SKM-1 treated with dmso at 0.1 percent for 144 hours (cell line): ENCODE measurements around the gene AHNAK2.

Experiments used
- DNase-seq: peaks from one replicate; lab custom pipeline; 2025; ENCODE audit not compliant: unreplicated experiment; lab: John Stamatoyannopoulos, UW

The AHNAK2 gene

DNA sequence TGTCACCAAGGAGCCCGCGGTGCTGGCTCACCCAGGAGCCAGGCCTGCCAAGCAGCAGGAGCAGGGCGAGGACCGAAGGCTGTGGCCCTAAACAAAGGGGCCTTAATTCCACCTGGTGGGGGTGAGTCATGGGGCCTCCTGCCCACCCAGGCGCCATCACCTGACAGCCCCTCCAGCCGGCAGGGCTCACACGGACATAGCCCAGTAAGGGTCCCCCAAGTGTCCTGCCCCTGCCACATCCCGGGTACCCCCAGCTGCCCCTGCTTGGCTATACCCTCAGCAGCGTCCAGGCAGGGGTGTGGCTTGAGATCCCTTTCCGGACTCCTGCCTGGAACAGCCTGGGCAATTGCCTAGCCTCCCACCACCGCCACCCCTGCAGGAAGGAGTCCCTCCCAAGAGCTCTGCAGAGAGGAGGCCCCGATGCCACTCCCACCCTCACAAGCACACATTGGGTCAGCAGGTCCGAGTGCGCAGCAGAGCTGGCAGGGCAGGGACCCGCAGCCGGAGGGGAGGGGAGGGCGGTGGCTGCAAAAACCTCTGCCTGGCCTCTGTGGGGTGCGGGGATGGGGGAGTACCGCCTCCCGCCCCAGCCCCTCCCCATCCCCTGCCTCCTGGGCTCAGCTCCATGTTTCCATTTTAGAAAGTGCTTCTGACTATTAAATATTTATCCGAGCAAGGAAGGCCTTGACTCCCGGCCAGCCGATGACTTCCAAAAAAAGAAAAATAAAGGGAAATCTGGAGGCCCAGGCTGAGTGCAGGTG is 4.6 kb downstream of the AHNAK2 start:
- DNase-seq, result no peak

DNA sequence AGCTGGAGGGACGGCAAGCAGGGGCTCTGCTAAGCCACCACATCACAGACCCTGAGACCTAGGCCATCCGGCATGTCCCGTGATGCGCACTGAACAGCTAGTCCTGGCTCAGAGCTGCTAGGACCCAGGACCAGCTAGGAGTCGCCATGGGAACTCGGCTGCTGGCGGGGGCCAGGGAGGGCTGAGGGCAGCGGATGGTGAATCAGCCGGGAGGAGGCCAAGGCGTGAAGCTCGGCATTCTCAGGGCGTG is 5.1 kb downstream of the AHNAK2 start:
- DNase-seq, result no peak

DNA sequence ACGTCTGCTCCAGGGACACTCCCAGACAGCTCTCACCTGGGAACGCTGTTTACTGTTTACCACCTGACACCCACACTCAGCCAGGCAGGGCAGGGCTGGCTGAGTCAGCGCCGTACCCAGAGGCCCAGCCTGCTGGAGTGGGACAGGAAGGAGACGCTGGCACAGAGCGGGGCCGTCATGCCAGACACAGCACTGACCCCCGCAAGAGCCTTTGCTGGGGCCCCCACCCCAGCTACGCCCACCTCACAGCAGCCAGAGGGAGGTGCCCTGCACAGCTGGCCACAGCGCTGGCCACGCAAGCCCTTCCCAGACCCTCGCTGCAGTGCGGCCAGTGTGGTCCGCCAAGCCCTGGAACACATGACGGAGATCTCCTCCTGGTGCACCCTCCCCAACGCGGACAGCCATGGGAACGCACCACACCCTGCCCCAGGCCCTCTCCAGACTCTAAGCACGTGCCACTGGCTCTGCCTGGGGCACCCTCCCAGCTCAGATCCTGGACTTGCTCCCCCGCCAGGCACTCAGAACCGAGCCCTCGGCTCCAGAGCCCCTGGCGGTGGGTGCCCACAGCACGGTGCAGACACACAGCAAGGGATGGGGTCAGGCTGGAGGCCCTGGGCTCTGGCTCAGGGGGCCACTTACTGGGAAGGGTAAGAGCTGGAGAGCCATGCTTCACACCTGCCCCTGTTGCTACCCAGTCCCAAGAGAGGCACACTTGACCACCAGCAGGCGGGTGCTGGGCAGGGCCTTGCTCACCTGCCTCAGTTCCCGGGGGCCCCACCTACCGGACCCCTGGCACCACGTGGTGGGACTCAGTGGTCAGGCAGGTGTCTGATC is 5.7 kb downstream of the AHNAK2 start:
- DNase-seq, result no peak

DNA sequence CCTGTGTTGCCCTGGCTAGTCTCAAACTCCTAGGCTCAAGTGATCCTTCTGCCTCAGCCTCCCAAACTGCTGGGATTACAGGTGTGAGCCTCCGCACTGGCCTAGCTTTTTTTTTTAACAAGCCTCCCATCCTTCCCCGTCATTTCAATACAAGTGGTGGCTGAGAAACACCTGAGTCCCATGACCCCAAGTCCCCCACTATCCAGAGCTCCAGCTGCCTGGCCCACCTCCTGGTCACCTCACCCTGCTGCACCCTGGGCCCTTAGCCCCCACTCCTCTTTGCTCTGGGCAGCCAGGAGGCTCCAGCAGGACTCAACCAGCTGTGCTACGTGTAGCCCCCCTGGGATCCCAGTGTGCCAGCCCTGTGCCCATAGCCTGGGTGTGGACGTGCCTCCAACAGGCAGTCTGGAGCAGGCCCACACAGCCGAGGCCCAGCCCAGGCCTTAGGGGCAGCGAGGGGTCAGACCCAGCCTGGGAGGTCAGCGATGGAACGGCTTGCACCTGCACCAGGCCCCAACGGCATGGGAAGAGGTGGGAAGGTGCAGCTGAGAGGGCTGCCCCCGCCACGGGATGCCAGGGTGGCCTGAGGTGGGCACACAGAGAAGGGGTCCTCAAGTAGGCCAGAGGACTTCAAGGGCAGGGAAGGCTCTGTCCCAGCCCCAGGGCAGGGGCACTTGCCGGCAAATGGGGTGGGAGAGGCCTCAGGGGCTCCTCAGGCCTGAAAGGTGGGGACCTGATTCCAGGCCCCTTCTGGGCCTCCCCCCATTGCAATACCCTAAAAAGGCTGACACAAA is 6.5 kb downstream of the AHNAK2 start:
- no peak for DNase-seq

DNA sequence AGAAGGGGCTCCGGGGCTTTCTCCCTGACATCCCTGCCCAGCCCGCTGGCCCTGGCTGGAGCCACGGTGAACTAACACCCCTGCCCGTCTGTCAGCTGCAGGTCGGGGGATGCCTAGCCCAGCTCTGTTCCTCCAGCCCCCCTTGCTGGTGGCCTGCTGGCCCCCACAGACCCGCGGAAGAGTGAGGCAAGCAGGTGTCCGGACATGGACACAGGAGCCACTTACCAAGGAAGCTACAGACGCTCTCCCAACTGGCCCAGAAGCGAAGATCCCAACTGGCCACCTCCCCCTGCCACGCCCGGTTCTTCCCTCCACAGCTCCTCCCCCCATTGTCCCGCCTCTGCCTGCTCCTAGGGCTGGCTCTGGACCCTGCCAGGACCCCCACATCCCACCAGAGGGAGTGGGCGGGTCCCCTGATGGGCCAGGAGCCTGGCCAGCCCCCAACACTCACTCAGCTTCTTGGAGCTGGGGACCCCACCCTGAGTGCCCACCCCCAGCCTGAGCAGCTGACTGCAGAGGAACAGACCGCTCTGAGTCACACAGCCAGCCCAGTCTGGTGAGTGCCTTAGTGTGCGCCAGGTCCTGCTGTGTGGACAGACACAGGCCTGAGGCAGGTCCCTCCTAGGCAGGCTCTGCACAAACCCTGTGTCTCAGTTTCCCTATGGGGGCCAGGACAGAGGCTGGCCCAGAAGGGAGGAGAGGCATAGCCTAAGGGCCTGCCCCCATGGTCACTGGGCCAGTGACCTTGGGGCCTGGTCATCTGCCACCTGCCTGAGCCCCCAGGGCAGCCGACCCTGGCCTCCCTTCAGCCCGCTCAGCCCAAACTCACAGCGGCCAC is 7.7 kb downstream of the AHNAK2 start:
- DNase-seq, result no peak

- no peak for DNase-seq
Measured at GRCh38 chr14:104969741-104970230, 8.4 kb downstream of the AHNAK2 start.

- no peak for DNase-seq
Measured at GRCh38 chr14:104968541-104969401, 9.4 kb downstream of the AHNAK2 start.

- no peak for DNase-seq
Measured at GRCh38 chr14:104968153-104968527, 10.0 kb downstream of the AHNAK2 start.

GRCh38 chr14:104967386-104968152 is 10.6 kb downstream of the AHNAK2 start:
- no peak for DNase-seq

- DNase-seq, result no peak
Measured at GRCh38 chr14:104966981-104967385, 11.2 kb downstream of the AHNAK2 start.

- no peak for DNase-seq
Measured at GRCh38 chr14:104966261-104966865, 11.8 kb downstream of the AHNAK2 start.

DNA sequence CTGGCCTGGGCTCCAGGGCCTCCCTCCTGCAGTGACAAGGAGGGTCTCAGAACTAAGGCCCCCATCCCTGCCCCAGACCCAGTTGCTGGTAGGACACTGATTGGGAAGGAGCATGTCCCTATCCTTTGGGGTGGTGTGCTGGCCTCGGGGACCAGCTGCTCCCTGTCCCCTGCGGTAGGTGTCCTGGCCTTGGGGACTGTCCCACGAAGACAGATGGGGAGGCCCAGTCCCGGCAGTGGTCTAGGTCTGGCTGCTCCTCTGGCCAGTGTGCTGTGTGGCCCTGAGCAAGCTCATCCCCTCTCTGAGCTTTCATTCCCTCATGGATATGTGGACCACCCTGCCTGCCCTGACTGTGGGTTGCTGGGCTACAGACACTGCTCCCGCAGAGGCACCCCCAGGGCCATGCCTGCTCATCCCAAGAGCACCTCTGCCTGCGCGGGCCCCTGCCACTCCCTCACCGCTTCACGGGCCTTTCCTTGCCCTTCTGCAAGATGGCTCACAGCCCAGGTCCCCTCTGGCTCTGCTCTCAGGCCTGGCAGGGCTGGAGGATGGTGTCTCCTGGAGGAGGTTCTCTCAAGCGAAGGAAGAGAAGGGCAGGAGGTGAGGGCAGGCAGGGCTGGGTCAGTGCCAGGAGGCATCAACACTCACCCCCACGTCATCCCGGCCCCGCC is 12.5 kb downstream of the AHNAK2 start:
- no peak for DNase-seq

- no peak for DNase-seq
Measured at GRCh38 chr14:104964546-104964945, 13.6 kb downstream of the AHNAK2 start.

DNA sequence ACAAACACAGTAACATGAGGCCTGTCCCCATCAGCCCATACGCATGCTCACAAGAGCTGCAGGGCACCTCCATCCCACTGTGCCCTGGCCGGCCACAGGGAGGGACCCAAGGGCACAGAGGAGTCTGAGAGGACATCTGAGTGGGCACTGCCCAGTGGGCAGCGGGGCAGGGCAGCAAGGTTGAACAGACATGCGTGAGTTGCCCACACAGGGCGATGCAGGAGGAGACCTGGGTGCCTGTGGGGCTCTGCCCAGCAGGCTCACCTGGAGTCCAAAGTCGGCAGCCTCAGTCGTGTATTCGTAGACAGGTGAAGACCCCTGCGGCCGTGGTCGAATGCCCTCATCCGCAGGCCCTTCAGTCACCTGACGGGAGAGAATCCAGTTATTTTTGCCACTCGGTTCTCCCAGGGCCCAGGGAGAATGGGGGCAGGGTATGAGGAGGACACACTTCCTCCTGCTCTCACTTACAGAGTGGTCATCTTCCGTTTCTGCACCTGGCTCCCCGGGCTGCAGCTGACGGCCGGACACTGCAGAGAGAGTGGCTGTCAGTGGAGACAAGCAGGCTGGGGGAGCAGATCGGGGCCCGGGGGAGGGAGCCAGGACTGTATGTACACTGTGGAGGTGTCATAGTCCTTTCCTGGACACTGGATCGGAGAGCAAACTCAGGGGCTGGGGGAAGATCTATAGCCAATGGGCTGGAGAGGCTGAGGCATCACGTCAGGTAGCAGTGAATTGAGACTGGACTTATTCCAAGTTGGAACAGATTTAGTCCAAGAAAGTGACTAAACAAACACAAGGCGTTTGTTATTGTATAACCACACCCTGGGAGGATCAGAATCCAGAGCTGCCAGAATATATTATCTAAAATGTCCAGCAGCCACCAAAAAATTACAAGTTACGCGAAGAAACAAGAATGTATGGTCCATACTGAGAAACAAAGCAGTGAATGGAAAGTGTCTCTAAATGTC is 20.7 kb downstream of the AHNAK2 start:
- DNase-seq, result no peak

DNA sequence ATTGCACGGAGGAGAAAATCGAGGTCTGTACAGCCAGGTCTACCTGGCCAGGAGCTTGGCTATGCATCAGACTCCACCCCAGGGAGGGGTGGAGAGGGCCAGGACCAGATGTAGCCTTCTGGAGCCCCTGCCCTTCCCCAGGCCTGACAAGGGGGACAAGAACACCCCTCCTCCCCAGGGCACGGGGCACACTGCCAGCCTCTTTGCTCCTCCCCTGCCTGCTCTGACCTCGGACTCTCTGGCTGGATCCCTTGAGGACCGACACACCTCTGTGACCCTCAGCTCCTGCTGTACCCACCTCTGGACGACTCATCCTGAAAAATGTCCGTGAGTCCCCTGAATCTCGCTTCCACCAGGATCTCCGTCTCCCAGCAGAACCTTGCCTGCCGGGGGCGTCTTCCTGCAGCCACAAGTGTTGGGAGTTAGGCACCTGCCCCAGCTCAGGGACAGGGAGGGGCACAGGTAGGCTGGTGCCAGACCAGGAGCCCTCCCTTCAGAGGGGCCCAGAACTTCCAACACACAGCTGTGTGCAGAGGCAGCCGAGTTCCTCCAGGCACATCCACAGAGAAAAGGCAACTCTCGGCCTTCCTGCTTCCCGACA is 21.8 kb downstream of the AHNAK2 start:
- no peak for DNase-seq

DNA sequence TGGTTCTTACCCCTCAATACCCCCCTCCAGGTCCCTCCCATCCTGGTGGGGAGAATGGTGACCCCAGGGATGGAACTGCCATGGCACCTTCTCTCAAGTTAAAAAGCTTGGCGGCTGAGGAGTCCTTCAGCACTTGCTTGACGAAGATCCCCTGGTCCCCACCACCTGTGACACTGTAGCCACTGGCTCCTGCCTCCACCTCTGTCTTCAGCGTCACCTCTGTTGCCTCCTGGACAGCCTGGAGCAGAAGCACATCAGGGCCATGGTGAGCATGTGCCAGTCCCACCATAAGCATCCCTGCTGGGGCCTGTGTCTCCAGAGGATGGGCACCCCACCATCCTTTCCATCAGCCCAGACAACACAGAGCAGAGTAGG is 22.8 kb downstream of the AHNAK2 start:
- DNase-seq, result no peak
